A549 (cell line): Measurements from ENCODE around the gene RILPL2. TPM values are rescaled to one million over a fixed set of nuclear protein-coding genes. Genes with fewer than 3 reads are reported as not detected.
"Not testable (repeated sequence)": the region's sequence is repeated elsewhere in the genome, so short reads cannot be mapped to it uniquely, and the experiment has no call there.

Experiments used
- ATAC-seq, 2 experiments: fragments of 200-7000 bp in 1 of 2; fragments of >200 bp in 1 of 2; cut with Nextera tagmentation in 1 of 2; cut with Tn5 transposase in 1 of 2; 3 replicates each; pipeline versions ENCODE4 v1.8.0 to v1.9.1; 2018 to 2020; ENCODE audit warnings: mild to moderate bottlenecking in 1 of 2, moderate library complexity in 1 of 2
- CTCF ChIA-PET: fragments of 300-600 bp; sonication (Branson Sonifier 250); formaldehyde crosslinking; extraction: SDS; loops from one replicate; lab custom pipeline; 2021; ENCODE audit warnings: antibody characterized with exemption, inconsistent platforms; lab: Yijun Ruan, JAX
- POLR2A ChIA-PET: fragments of 350-600 bp; formaldehyde crosslinking; extraction: SDS; loops from one replicate; lab custom pipeline; 2021; ENCODE audit warnings: antibody characterized with exemption, inconsistent platforms; lab: Yijun Ruan, JAX
- DNase-seq, 2 experiments: peaks; one replicate each; pipeline versions ENCODE4 v3.0.0 to v3.0.0-alpha.2; 2011 to 2016; ENCODE audit warnings: low read depth in 1 of 2, low spot score in 1 of 2
- FAIRE-seq: peaks from 2 replicates; lab custom pipeline; 2011; peaks lifted over from hg19 to GRCh38; lab: Jason Lieb, UNC
- H3K27ac ChIP-seq, 2 experiments: fragments of >200 bp; sonication (Bioruptor Twin); formaldehyde crosslinking; 3 replicates each; pipeline ENCODE4 v1.5.1; 2016 to 2017
- H3K4me1 ChIP-seq: fragments of >200 bp; sonication (Bioruptor Twin); formaldehyde crosslinking; 3 replicates; pipeline ENCODE4 v1.6.1; 2016
- H3K4me2 ChIP-seq: fragments of >200 bp; sonication (Bioruptor Twin); formaldehyde crosslinking; 3 replicates; pipeline ENCODE4 v1.6.1; 2016
- H3K4me3 ChIP-seq: fragments of >200 bp; sonication (Bioruptor Twin); formaldehyde crosslinking; 3 replicates; pipeline ENCODE4 v1.5.1; 2016
- H3K9me3 ChIP-seq: fragments of >200 bp; sonication (Bioruptor Twin); formaldehyde crosslinking; 3 replicates; pipeline ENCODE4 v1.6.1; 2016
- BHLHE40 ChIP-seq: IDR thresholded peaks from 2 replicates; pipeline ENCODE4 v1.6.1; 2012; ENCODE audit warnings: low read depth, low read length, inconsistent platforms
- CHD2 ChIP-seq: fragments of 150-350 bp; IDR thresholded peaks from 2 replicates; pipeline ENCODE4 v1.6.1; 2014; ENCODE audit warnings: low read length; ENCODE audit not compliant: partially characterized antibody
- EP300 ChIP-seq, 2 experiments: fragments of >200 bp; sonication (Bioruptor Twin); formaldehyde crosslinking; IDR thresholded peaks; 2 replicates in 1 of 2; 3 replicates in 1 of 2; pipeline ENCODE4 v1.6.1; 2016 to 2017
- FOSB ChIP-seq: fragments of 250-450 bp; sonication (Bioruptor Pico); IDR thresholded peaks from 2 replicates; pipeline ENCODE4 v1.5.0; 2020; ENCODE audit warnings: mild to moderate bottlenecking, moderate library complexity
- FOSL2 ChIP-seq, 2 experiments: fragments of 450-650 bp in 1 of 2; fragments of >200 bp in 1 of 2; sonication (Bioruptor Twin) in 1 of 2; formaldehyde crosslinking; IDR thresholded peaks; 2 replicates each; pipeline versions ENCODE4 v1.5.0 to v1.6.1; 2016 to 2020; ENCODE audit warnings: mild to moderate bottlenecking in 1 of 2, moderate library complexity in 1 of 2
- GATA3 ChIP-seq: IDR thresholded peaks from 2 replicates; pipeline ENCODE4 v1.6.1; 2012; ENCODE audit warnings: borderline replicate concordance
- HOXA7 ChIP-seq: fragments of 250-450 bp; sonication (Bioruptor Pico); IDR thresholded peaks from 2 replicates; pipeline ENCODE4 v1.5.0; 2020; ENCODE audit warnings: mild to moderate bottlenecking, moderate library complexity
- HOXB13 ChIP-seq: fragments of 250-450 bp; sonication (Bioruptor Pico); IDR thresholded peaks from 2 replicates; pipeline ENCODE4 v1.5.0; 2020; ENCODE audit warnings: low read depth, mild to moderate bottlenecking, moderate library complexity
- KDM1A ChIP-seq: fragments of 200-600 bp; sonication (generic); IDR thresholded peaks from 2 replicates; pipeline ENCODE4 v1.6.1; 2016; ENCODE audit warnings: low read depth, mild to moderate bottlenecking
- MAFK ChIP-seq: fragments of 450-650 bp; IDR thresholded peaks from 2 replicates; pipeline ENCODE4 v1.6.1; 2014; ENCODE audit not compliant: partially characterized antibody
- MYC ChIP-seq: IDR thresholded peaks from 2 replicates; pipeline ENCODE4 v1.6.1; 2012; ENCODE audit warnings: mild to moderate bottlenecking, inconsistent platforms, low read length, improper control_type of control experiment, borderline replicate concordance
- PHF8 ChIP-seq: fragments of 200-600 bp; sonication (generic); IDR thresholded peaks from 2 replicates; pipeline ENCODE4 v1.6.1; 2016; ENCODE audit warnings: low read depth, mild to moderate bottlenecking, antibody characterized with exemption, moderate library complexity, borderline replicate concordance
- POLR2AphosphoS2 ChIP-seq: conservative IDR thresholded peaks from 2 replicates; pipeline ENCODE4 v1.6.1; 2012; ENCODE audit warnings: low read length, improper control_type of control experiment, inconsistent platforms
- RAD21 ChIP-seq, 2 experiments: fragments of >200 bp in 1 of 2; sonication (Bioruptor Twin) in 1 of 2; formaldehyde crosslinking in 1 of 2; IDR thresholded peaks in 1 of 2; conservative IDR thresholded peaks in 1 of 2; 2 replicates in 1 of 2; 3 replicates in 1 of 2; pipeline ENCODE4 v1.6.1; 2012 to 2018; ENCODE audit warnings: inconsistent platforms in 1 of 2
- RCOR1 ChIP-seq: fragments of 150-350 bp; IDR thresholded peaks from 2 replicates; pipeline ENCODE4 v1.6.1; 2014; ENCODE audit warnings: antibody characterized with exemption, low read length, low read depth
- RNF2 ChIP-seq: fragments of 200-600 bp; sonication (generic); IDR thresholded peaks from 2 replicates; pipeline ENCODE4 v1.6.1; 2016; ENCODE audit warnings: low read depth, mild to moderate bottlenecking, antibody characterized with exemption, moderate library complexity, borderline replicate concordance
- SMC3 ChIP-seq: fragments of >200 bp; sonication (Bioruptor Twin); formaldehyde crosslinking; IDR thresholded peaks from 3 replicates; pipeline ENCODE4 v1.6.1; 2018; ENCODE audit warnings: inconsistent platforms
- ZNF302 ChIP-seq: fragments of 250-450 bp; sonication (Bioruptor Pico); IDR thresholded peaks from 2 replicates; pipeline ENCODE4 v1.9.0; 2021; ENCODE audit warnings: inconsistent platforms, mild to moderate bottlenecking, moderate library complexity
- ZSCAN20 ChIP-seq: fragments of 250-450 bp; sonication (Bioruptor Pico); IDR thresholded peaks from 2 replicates; pipeline ENCODE4 v1.8.0; 2022; ENCODE audit warnings: mild to moderate bottlenecking, moderate library complexity
- WGBS: methylation state at CpG from one replicate; pipeline ENCODE4 v1.1.6; 2017; ENCODE audit errors: missing lambda C conversion rate; 5-methylcytosine and 5-hydroxymethylcytosine counted together
- polyA plus RNA-seq, 4 experiments: library from polyadenylated mRNA; depleted of rRNA in 3 of 4; stranded (reverse); fragments of >200 nt; fragmentation: RNase III in 1 of 4; extraction: RNeasy Plus Mini Kit Qiagen cat#74134 plus additional on column Dnase treatment in 1 of 4; gene quantifications; 2 replicates in 3 of 4; 3 replicates in 1 of 4; pipeline ENCODE4 v1.2.3, GENCODE V29; 2011 to 2017
- TF ChIP-seq, protein P1 (sequence below): fragments of 200-600 bp; sonication (generic); IDR thresholded peaks from 2 replicates; pipeline ENCODE4 v1.6.1; 2016; ENCODE audit warnings: antibody characterized with exemption, mild to moderate bottlenecking, moderate library complexity

RILPL2 gene
- polyA plus RNA-seq, 2 of the 4 experiments (the other 2 are of a cell fraction) = 2.4 to 2.9 TPM

- Histone ChIP-seq H3K4me1 (no peaks in the 10 kb centered on the region), H3K4me3 (no peak overlapping the region)
- POLR2A ChIA-PET = interaction anchor here (0.6 kb wide), 1 partner anchor 518 kb away, joined by 4 read pairs; no protein-coding TSS in a partner anchor
- no peak for FAIRE-seq
- WGBS = 89% methylated on average over 18 of the region's 18 CpGs
- no peak for TF ChIP-seq FOSL2 (IDR thresholded peaks at IDR 0.05)
- peak; percentile 64 for TF ChIP-seq FOSL2 (CRISPR knock-in tag; IDR thresholded peaks at IDR 0.05)
- TF ChIP-seq EP300 (IDR thresholded peaks at IDR 0.05) = no peak
- TF ChIP-seq, all 56 proteins: peak for 1
- ATAC-seq = no peak
- H3K27ac ChIP-seq = no peak overlapping the region
- H3K4me2 ChIP-seq = no peak overlapping the region
- CTCF ChIA-PET = interaction anchor here (0.7 kb wide), 1 partner anchor 49 kb away, joined by 3 read pairs; no protein-coding TSS in a partner anchor
- H3K9me3 ChIP-seq = no peaks in the 10 kb centered on the region
- DNase-seq = no peak
These were observed 47.2 kb upstream of the RILPL2 start for GRCh38 chr12:123483602-123484248.

GRCh38 chr12:123482876-123483275 is 46.4 kb upstream of the RILPL2 start:
- CTCF ChIA-PET = interaction anchor here (1.9 kb wide), 1 partner anchor 11 kb away, joined by 5 read pairs; no protein-coding TSS in a partner anchor
- 91% methylated on average over 6 of the region's 6 CpGs for WGBS
- FAIRE-seq (no peak), DNase-seq (no peak)
- H3K4me2 ChIP-seq = no peak overlapping the region
- no peak for TF ChIP-seq CHD2
- TF ChIP-seq KDM1A = no peak
- no peak for TF ChIP-seq FOSL2 (IDR thresholded peaks at IDR 0.05)
- no peak for TF ChIP-seq FOSL2 (CRISPR knock-in tag; IDR thresholded peaks at IDR 0.05)
- no peak for TF ChIP-seq GATA3
- TF ChIP-seq HOXA7 = no peak
- TF ChIP-seq ZNF302 (CRISPR knock-in tag) = no peak
- no peak for TF ChIP-seq PHF8
- no peak for TF ChIP-seq MYC
- TF ChIP-seq RNF2 = no peak
- no peak for TF ChIP-seq RAD21 (conservative IDR thresholded peaks at IDR 0.05 in 1 of 2, IDR thresholded peaks at IDR 0.05 in 1 of 2)
- no peak for TF ChIP-seq RCOR1
- no peak for TF ChIP-seq SMC3
- no peak for TF ChIP-seq FOSB (CRISPR knock-in tag)
- no peak for TF ChIP-seq POLR2AphosphoS2
- TF ChIP-seq, protein P1, sequence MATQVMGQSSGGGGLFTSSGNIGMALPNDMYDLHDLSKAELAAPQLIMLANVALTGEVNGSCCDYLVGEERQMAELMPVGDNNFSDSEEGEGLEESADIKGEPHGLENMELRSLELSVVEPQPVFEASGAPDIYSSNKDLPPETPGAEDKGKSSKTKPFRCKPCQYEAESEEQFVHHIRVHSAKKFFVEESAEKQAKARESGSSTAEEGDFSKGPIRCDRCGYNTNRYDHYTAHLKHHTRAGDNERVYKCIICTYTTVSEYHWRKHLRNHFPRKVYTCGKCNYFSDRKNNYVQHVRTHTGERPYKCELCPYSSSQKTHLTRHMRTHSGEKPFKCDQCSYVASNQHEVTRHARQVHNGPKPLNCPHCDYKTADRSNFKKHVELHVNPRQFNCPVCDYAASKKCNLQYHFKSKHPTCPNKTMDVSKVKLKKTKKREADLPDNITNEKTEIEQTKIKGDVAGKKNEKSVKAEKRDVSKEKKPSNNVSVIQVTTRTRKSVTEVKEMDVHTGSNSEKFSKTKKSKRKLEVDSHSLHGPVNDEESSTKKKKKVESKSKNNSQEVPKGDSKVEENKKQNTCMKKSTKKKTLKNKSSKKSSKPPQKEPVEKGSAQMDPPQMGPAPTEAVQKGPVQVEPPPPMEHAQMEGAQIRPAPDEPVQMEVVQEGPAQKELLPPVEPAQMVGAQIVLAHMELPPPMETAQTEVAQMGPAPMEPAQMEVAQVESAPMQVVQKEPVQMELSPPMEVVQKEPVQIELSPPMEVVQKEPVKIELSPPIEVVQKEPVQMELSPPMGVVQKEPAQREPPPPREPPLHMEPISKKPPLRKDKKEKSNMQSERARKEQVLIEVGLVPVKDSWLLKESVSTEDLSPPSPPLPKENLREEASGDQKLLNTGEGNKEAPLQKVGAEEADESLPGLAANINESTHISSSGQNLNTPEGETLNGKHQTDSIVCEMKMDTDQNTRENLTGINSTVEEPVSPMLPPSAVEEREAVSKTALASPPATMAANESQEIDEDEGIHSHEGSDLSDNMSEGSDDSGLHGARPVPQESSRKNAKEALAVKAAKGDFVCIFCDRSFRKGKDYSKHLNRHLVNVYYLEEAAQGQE = no peak
- TF ChIP-seq MAFK = no peak
- no peak for TF ChIP-seq BHLHE40
- TF ChIP-seq ZSCAN20 (CRISPR knock-in tag) = no peak
- TF ChIP-seq HOXB13 (CRISPR knock-in tag) = no peak
- TF ChIP-seq, all 56 proteins: peak for 0
- H3K27ac ChIP-seq = no peak overlapping the region
- H3K4me1 ChIP-seq = no peaks in the 10 kb centered on the region
- POLR2A ChIA-PET = no interaction called here
- H3K9me3 ChIP-seq = no peaks in the 10 kb centered on the region
- H3K4me3 ChIP-seq = no peak overlapping the region
- peak; percentile 12 to 13; a peak in 1 of 6 replicates for ATAC-seq

GRCh38 chr12:123481251-123481650 is 44.8 kb upstream of the RILPL2 start:
- FAIRE-seq, H3K4me2 ChIP-seq, H3K27ac ChIP-seq, POLR2A ChIA-PET, H3K9me3 ChIP-seq, H3K4me1 ChIP-seq, ATAC-seq, DNase-seq, H3K4me3 ChIP-seq: not testable (repeated sequence)
- 91% methylated on average over 5 of the region's 5 CpGs for WGBS
- CTCF ChIA-PET = interaction anchor here (0.6 to 1.9 kb wide), 4 partner anchors 13 to 61 kb away, joined by 4 to 5 read pairs (median 4); no protein-coding TSS in a partner anchor
